AG04449 (cell line): Measurements from ENCODE around the gene HIVEP2.

Experiments
- CTCF ChIA-PET: fragments of 350-600 bp; formaldehyde crosslinking; extraction: SDS; loops from one replicate; lab custom pipeline; 2021; ENCODE audit warnings: antibody characterized with exemption; lab: Yijun Ruan, JAX
- POLR2A ChIA-PET: fragments of 400-600, 350-600 bp; formaldehyde crosslinking; extraction: SDS; loops from one replicate; lab custom pipeline; 2020; ENCODE audit warnings: antibody characterized with exemption, inconsistent platforms; lab: Yijun Ruan, JAX
- DNase-seq: peaks from one replicate; pipeline ENCODE4 v3.0.0-alpha.2; 2010; ENCODE audit warnings: low read depth, low spot score
- H3K4me3 ChIP-seq: 2 replicates; pipeline ENCODE4 v1.5.1; 2011; ENCODE audit warnings: low read depth, mild to moderate bottlenecking, control low read depth, low read length
- CTCF ChIP-seq: IDR thresholded peaks from one replicate; pipeline ENCODE4 v1.5.1; 2011; ENCODE audit warnings: mild to moderate bottlenecking, moderate library complexity, low read length, control low read depth, inconsistent platforms; ENCODE audit not compliant: insufficient read depth; ENCODE audit errors: missing control alignments

The HIVEP2 gene

DNA sequence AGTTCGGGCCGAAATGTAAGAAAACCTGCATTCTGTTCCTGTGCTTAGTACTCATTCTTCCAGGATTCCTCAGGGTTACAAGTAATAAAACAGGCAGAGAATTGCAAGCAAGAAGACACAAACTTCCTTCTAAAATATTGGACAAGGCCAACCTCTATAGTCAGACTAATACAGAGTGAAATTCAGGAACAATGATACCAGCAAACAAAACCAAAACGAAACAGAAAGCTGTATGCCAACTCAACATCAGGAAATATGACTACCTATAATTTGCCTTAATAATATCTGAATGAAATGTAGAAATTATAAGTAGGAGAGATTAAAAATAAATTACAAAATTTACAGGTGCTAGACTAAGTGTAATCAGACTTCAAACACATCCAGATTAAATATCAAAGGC is 238.8 kb downstream of the HIVEP2 start:
- ChIA-PET CTCF (no interaction called here), POLR2A (no interaction called here)
- no peak overlapping the region for H3K4me3 ChIP-seq
- TF ChIP-seq CTCF, result no peak
- DNase-seq, result no peak

- no peak overlapping the region for H3K4me3 ChIP-seq
- POLR2A ChIA-PET, result no interaction called here
- TF ChIP-seq CTCF, result no peak
- DNase-seq, result no peak
- CTCF ChIA-PET, result no interaction called here
These were observed 239.9 kb downstream of the HIVEP2 start for GRCh38 chr6:142705054-142705453.

- TF ChIP-seq CTCF, result no peak
- H3K4me3 ChIP-seq, result no peak overlapping the region
- POLR2A ChIA-PET, result no interaction called here
- no peak for DNase-seq
- CTCF ChIA-PET, result interaction anchor here (1.1 to 2.0 kb wide), 3 partner anchors 10 to 183 kb away, joined by 3 to 4 read pairs (median 3); no protein-coding TSS in a partner anchor
These were observed 242.2 kb downstream of the HIVEP2 start for GRCh38 chr6:142702501-142703460.
